Epithelial cell of prostate (primary cell): ENCODE results near the gene TUBAL3.

ENCODE experiments used
- DNase-seq: peaks from one replicate; pipeline ENCODE4 v3.0.0-alpha.2; 2011; ENCODE audit warnings: low read depth, low spot score
- H3K27ac ChIP-seq: fragments of 450-650 bp; 2 replicates; pipeline ENCODE4 v1.5.1; 2017; ENCODE audit warnings: mild to moderate bottlenecking

The TUBAL3 gene

GRCh38 chr10:5349362-5349761 lies 55.3 kb downstream of the TUBAL3 start:
- no peak overlapping the region for H3K27ac ChIP-seq
- DNase-seq = no peak

DNA sequence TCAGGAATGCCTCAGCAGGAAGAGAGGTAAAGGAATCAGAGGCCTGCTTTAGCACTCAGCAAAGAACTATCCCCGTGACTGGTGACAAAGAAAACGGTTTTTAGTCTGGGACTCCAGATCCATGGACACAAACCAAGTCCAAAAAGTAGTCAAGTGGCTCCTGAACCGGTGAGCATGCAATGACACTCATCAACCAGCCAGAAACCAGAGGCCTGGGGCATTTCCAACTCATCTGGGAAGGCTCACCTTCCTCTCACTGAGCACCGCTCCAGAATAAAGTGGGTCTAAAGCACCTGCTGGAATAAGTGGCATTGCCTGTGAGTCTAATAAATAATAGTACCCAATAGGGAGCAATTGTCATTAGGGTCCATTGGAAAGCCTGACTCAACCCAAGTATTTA lies 57.7 kb downstream of the TUBAL3 start:
- DNase-seq = no peak
- H3K27ac ChIP-seq = no peak overlapping the region

- no peak overlapping the region for H3K27ac ChIP-seq
- no peak for DNase-seq
Measured at GRCh38 chr10:5344746-5345145, 59.9 kb downstream of the TUBAL3 start.

DNA sequence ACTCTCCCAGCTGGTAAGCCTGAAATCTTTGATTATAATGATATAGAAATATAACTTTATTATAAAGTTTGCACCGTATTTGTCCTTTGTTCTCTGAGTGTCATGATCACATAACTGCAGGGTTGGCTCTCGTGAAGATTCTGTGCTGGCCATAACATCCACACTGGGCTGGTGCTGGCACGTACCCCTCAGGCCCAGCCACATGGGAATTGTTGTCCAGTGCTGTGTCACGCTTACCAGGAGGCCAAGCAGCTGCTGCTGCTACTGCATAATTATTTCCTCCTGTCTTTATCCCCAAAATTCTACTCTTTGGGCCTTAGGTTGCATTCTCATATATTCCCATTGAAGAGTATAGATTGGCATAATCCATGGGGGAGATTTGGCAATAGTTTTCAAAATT lies 60.6 kb downstream of the TUBAL3 start:
- no peak for DNase-seq

DNA sequence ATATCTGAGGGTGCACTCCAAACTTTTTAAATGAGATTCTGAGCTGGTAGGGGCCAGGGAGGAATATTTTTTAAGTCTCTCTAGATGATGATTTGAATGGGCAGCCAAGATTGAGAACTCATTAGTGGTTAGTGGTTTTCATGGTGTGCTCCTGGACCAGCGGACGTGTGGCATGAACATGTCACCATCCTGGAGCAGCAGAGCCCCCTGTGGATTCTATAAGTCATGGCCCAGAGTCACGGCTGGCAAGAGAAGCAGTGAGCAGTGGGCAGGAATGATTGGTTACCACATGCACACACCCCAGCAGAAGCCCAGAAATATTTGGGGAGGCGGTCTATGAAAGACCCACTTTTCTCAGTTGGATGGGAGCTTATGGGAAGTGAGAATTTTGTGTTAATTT lies 61.1 kb downstream of the TUBAL3 start:
- no peak for DNase-seq
- H3K27ac ChIP-seq = no peak overlapping the region

More for the DNA sequence above, 60.6 kb downstream of the TUBAL3 start:
- H3K27ac ChIP-seq = no peak overlapping the region
